ELR (cell line): ENCODE results near the gene TRAF2.

Source experiments
- DNase-seq: peaks from one replicate; pipeline ENCODE4 v3.0.0-alpha.2; 2015; ENCODE audit warnings: low read depth

Gene TRAF2

GRCh38 chr9:136913701-136914438 is 27.6 kb downstream of the TRAF2 start:
- DNase-seq, result no peak

DNA sequence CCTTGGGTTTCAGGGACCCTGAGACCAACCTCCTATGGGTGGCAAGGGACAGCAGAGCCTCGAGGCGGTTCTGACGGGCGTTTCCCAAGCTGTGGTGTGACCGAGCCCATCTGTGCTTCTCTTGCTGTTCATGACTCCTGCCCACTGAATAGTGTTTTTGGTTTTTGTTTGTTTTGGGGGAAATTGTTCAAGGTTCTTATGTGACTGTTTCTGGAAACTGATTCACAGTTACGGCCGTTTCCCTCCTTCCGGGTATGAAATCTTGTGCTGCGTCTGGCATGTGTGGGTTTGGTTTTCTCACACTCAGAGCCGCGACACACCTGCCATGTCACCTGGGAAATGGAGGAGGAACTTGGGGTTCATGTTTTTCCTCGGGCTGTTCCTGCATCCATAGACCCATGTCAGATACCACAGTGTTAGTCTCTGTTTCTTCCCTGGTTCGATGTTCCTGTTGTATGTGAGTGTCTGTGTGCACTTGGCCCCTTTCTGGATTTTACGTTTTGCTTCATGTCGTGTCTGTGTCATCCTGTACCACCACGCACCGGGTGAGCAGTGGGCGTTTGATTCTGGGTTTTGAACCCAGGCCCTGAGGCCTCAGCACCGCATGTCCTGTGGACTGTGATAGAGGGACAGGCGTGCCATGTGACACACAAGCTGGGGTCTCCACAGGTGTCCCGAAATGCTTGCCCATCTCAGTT is 29.5 kb downstream of the TRAF2 start:
- DNase-seq, result no peak

DNA sequence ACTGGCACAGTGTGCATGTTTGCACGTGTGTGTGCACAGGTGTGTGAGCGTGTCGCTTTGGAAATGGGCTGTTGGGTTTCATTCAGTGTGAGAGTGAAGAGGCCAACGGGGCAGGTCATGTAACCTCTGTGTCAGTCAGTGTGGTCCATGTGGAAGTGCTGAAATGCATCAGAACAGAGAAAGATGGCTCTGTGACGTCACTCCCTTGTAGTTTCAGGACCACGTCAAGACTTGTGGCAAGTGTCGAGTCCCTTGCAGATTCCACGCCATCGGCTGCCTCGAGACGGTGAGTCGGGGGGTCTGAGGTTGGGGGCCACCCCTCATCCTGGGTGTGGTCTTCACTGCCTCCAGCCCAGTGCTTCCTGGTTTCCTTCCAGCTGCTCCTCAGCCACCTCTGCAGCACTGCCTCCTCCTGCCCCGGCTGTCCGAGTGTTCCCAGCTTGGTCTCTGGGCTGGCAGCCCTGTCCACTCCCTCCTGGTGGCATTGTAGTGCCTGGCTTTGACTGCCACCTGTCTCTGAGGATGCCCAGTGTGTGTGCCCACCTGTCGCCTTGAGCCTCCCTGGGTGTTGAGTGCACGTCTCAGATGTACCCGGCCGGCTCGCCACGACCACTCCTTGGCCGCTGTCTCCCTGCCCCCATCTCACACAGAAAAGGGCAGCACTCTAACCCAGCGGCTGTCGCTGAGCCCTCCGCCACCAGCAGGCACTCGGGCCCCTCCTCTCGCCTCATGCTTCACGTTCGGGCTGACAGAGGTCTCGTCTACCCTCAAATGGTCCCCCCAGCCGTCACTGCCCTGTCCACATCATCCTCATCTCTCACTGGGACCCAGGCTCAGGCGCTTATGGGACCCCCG is 30.2 kb downstream of the TRAF2 start:
- DNase-seq, result no peak

GRCh38 chr9:136917902-136918301 is 31.6 kb downstream of the TRAF2 start:
- no peak for DNase-seq

DNA sequence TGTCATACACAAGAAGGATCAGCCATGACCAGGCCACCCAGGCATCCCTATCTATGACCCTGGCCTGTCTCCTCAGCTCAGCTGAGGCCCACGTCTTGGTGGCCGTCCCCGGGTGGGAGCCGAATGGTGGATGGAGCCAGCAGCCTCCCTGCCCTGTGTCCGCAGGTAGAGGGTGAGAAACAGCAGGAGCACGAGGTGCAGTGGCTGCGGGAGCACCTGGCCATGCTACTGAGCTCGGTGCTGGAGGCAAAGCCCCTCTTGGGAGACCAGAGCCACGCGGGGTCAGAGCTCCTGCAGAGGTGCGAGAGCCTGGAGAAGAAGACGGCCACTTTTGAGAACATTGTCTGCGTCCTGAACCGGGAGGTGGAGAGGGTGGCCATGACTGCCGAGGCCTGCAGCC is 33.8 kb downstream of the TRAF2 start:
- no peak for DNase-seq

- no peak for DNase-seq
Observed at GRCh38 chr9:136920734-136921231, 34.5 kb downstream of the TRAF2 start.

- DNase-seq, result no peak
Observed at GRCh38 chr9:136921307-136921706, 35.0 kb downstream of the TRAF2 start.

- no peak for DNase-seq
Observed at GRCh38 chr9:136921718-136922117, 35.4 kb downstream of the TRAF2 start.

DNA sequence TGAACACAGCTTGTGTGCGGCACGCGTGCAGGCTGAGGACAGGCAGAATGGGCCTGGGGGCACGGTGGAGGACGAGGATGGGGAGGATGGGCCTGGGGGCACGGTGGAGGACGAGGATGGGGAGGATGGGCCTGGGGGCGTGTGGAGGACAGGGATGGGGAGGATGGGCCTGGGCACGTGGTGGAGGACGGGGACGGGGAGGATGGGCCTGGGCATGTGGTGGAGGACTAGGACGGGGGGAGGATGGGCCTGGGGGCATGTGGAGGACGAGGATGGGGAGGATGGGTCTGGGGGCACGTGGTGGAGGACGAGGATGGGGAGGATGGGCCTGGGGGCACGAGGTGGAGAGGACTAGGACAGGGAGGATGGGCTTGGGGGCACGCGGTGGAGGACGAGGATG is 36.2 kb downstream of the TRAF2 start:
- no peak for DNase-seq

GRCh38 chr9:136923881-136924280 is 37.6 kb downstream of the TRAF2 start:
- no peak for DNase-seq

GRCh38 chr9:136925414-136926153 is 39.3 kb downstream of the TRAF2 start:
- no peak for DNase-seq

DNA sequence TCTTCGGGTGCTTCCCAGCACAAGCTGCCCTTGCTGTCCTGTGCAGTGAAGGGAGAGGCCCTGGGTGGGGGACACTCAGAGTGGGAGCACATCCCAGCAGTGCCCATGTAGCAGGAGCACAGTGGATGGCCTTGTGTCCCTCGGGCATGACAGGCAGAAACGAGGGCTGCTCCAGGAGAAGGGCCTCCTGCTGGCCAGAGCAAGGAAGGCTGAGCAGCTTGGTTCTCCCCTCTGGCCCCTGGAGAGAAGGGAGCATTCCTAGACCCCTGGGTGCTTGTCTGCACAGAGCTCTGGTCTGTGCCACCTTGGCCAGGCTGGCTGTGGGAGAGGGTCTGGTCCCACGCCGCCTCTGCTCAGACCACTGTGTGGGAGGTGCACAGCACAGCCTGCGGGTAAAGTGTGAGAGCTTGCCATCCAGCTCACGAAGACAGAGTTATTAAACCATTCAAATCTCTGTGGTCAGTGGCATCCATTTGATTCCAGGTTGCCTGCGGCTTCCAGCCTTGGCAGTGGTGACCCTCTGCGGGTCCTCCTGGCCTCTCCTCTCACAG is 39.9 kb downstream of the TRAF2 start:
- DNase-seq, result peak; percentile 27

DNA sequence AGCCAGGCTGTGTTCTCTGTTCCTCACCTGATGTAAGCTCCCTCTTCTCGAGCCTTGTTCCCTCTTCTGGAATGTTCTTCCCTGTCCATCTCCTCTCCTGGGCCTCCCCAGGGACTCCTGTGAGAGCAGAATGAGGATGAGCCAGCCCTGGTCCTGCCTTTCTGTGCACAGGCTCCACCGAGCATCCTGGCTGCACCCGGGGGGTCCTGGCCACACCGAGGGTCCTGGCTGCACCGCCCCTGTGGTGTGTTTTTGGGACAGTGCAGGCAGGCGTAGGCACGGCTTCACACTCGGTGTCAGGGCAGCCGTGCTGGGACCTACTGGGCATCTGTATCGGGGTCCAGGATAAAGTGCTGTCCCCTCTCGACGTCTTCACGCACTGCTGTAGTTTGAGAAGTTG is 40.4 kb downstream of the TRAF2 start:
- no peak for DNase-seq

- DNase-seq, result peak; percentile 58
Observed at GRCh38 chr9:136927343-136928271, 41.3 kb downstream of the TRAF2 start.

GRCh38 chr9:136928591-136928990 is 42.3 kb downstream of the TRAF2 start:
- DNase-seq, result no peak

DNA sequence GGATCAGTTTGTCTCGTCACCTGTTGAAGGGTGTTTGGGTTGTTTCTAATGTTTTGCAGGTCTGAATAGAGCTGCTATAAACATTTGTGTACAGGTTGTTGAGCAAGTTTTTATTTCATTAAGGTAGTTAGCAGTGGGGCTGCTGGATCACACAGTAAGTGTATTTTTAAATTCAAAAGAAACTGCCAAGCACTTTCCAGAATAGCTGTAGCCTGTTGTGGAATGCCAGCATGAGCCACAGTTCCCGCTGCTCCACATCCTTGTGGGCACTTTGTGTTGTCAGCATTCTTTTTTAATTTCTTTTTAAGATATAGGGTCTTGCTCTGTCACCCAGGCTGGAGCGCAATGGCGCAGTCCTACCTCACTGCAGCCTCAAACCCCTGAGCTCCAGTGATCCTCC is 43.7 kb downstream of the TRAF2 start:
- DNase-seq, result no peak

DNA sequence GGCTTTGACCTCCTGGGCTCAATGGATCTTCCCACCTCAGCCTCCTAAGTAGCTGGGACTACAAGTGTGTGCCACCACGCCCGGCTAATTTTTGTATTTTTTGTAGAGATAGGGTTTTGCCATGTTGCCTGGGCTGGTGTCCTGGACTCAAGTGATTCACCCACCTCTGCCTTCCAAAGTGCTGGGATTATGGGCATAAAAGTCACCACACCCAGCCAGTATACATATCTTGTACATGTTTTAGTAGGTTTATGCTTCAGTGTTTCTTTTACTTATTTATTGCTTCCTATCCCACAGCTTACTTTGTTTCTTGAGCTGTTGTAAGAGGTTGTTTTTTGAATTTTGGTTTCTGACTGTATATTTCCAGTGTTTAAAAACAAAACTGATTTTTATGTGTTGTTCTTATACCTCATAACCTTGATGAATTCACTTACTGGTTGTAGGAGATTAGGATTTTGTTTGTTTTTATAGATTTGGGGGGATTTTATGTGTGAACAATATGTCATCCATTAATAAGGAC is 45.4 kb downstream of the TRAF2 start:
- DNase-seq, result no peak

- DNase-seq, result no peak
Observed at GRCh38 chr9:136934277-136934676, 48.0 kb downstream of the TRAF2 start.

DNA sequence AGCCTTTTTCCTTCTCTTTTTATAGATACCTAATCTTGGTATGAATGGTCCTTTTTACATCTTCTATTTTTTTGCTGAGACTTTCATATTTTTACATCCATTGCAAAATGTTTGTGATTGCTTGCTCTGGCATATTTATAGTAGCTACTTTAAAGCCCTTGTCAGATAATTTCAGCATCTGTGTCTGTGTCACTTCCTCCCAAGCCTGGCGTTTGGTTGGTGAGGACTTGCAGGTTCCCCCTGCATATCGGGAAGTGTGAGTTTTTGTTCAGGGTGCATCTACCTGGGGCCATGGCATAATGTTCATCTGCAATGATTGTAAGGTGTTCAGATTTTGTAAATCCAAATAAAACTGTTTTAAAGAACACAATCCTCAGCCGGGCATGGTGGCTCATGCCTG is 49.3 kb downstream of the TRAF2 start:
- no peak for DNase-seq

DNA sequence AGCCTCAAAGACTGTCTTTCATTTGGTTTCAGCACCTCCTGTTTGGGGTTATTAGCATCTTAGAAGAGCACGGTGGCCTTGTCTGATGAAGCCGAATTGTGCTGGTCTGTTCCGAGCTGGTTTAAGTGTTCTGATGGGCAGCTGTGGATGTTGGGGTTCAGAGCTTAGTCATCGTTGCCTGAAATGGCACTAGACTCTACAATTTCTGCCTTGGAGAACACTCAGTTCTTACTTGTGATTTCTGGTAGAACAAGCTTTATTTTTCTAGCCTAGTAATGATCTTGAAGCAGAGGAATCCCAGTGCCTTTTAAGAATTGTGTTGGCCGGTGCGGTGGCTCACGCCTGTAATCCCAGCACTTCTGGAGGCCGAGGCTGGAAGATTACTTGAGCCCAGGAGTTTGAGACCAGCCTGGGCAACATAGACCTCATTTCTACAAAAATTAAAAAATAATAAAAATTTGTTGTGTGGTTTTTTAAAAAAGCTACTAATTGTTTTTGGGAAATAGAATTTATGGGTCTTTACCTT is 50.4 kb downstream of the TRAF2 start:
- no peak for DNase-seq
